ENCODE measurements around the gene CABS1. TPM values are rescaled to one million over a fixed set of nuclear protein-coding genes. Genes with fewer than 3 reads are reported as not detected.

Gene CABS1
- total RNA-seq, 1 donor: not detected

DNA sequence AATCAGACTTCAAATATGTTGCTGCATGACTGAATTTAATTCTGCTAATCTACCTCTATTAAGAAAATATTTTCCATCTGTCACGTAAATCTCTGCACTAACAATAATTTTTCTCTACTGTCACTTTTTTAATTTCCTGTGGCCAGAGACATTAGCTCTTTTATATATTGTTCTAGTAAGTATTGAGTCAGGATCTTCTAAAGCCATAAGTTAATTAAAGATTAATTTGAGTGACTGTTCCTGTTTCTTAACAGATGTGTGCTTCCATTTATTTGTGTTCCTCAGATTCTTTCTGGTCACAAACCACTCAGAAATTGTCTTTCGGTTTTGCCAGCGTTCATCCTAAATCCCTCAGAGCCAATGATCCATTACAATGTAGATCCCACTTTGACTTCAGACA, 45.8 kb downstream of the CABS1 start:
- DNase-seq (ENCODE audit: low read depth in 2 of 3, low spot score in 2 of 3): no peak

DNA sequence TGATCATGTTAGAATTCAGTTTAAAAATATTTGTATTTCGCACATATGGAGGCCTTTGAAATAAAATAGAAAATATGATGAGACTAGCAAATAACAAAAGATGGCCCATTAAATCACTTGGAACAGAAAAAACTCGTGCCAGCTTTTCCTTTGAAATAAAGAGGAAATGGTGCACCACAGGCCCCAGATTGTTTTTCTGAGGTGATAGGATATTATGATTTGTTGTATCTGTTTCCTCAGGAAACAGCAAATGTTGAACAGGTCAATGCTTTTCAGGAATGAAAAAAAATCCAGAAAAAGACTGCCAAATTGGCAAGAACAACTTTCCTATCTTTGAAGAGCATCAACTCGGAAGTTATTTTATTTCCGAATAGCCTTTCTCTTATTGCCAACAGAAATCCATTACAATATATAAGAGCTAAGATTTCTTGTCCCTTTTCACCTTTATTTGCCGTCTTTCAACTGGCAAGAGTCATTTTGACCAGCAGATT, 48.0 kb downstream of the CABS1 start, which contains the start of gene SMR3B:
Gene SMR3B, plus strand, starts transcription at position 441 of the 491 bp plus-strand sequence. CDS start 1,380 bp downstream, outside the sequence.
- DNase-seq (ENCODE audit: low read depth in 2 of 3, low spot score in 2 of 3): no peak

Other genes with a start within 250 kb of the CABS1 start
- gene PRR27, start 180.7 kb upstream of the CABS1 start, total RNA-seq: under 0.01 TPM
- not detected for gene ODAM, start 139.3 kb upstream of the CABS1 start, total RNA-seq
- gene FDCSP, start 108.9 kb upstream of the CABS1 start, total RNA-seq: not detected
- not detected for gene CSN3, start 92.4 kb upstream of the CABS1 start, total RNA-seq
- not detected for gene SMR3A, start 25.8 kb downstream of the CABS1 start, total RNA-seq
- gene SMR3B, start 48.1 kb downstream of the CABS1 start, total RNA-seq: not detected
- not detected for gene OPRPN, start 63.0 kb downstream of the CABS1 start, total RNA-seq
- not detected for gene MUC7, start 137.2 kb downstream of the CABS1 start, total RNA-seq
- not detected for gene AMTN, start 183.6 kb downstream of the CABS1 start, total RNA-seq

All from hematopoietic multipotent progenitor cell (in vitro differentiated cells).